ENCODE results near the gene COX17.
A peak's percentile ranks its signal among the peaks of the same experiment; 100 is the strongest.
"Not testable (repeated sequence)": the region's sequence is repeated elsewhere in the genome, so short reads cannot be mapped to it uniquely, and the experiment has no call there.

COX17 gene

GRCh38 chr3:119683421-119683820, 6.2 kb upstream of the COX17 start:
- Mint-ChIP-seq H3K4me3 (no peak overlapping the region), H3K36me3 (peaks cover 7% of the 10 kb centered on the region), H3K4me1 (ENCODE audit: low read depth) (no peaks in the 10 kb centered on the region), H3K9me3 (ENCODE audit: low read depth) (peaks cover 6% of the 10 kb centered on the region), H3K27me3 (peaks cover 6% of the 10 kb centered on the region), H3K27ac (no peak overlapping the region)

- Mint-ChIP-seq H3K4me1 (ENCODE audit: low read depth) (peaks cover 11% of the 10 kb centered on the region), H3K27me3 (no peaks in the 10 kb centered on the region), H3K36me3 (peaks cover 2% of the 10 kb centered on the region), H3K27ac (no peak overlapping the region), H3K9me3 (ENCODE audit: low read depth) (no peaks in the 10 kb centered on the region), H3K4me3 (no peak overlapping the region)
Observed at GRCh38 chr3:119681279-119681678, 4.1 kb upstream of the COX17 start.

GRCh38 chr3:119679874-119680273, 2.7 kb upstream of the COX17 start:
- no peaks in the 10 kb centered on the region for H3K27me3 Mint-ChIP-seq
- H3K4me3 Mint-ChIP-seq = no peak overlapping the region
- H3K4me1 Mint-ChIP-seq (ENCODE audit: low read depth) = peaks cover 25% of the 10 kb centered on the region
- H3K36me3 Mint-ChIP-seq = peaks cover 5% of the 10 kb centered on the region
- H3K9me3 Mint-ChIP-seq (ENCODE audit: low read depth) = no peaks in the 10 kb centered on the region
- no peak overlapping the region for H3K27ac Mint-ChIP-seq

GRCh38 chr3:119678209-119678608, 1.0 kb upstream of the COX17 start:
- peaks cover 29% of the 10 kb centered on the region for H3K4me1 Mint-ChIP-seq (ENCODE audit: low read depth)
- H3K36me3 Mint-ChIP-seq; H3K27ac Mint-ChIP-seq; H3K27me3 Mint-ChIP-seq; H3K4me3 Mint-ChIP-seq; H3K9me3 Mint-ChIP-seq (ENCODE audit: low read depth): not testable (repeated sequence)

GRCh38 chr3:119677641-119677934, 382 bp upstream of the COX17 start:
- Mint-ChIP-seq H3K4me1 (ENCODE audit: low read depth) (peaks cover 33% of the 10 kb centered on the region), H3K36me3 (peaks cover 5% of the 10 kb centered on the region), H3K27ac (peak overlapping the region; percentile 90), H3K9me3 (ENCODE audit: low read depth) (no peaks in the 10 kb centered on the region), H3K4me3 (peak overlapping the region; percentile 95), H3K27me3 (no peaks in the 10 kb centered on the region)

- Mint-ChIP-seq H3K9me3 (ENCODE audit: low read depth) (no peaks in the 10 kb centered on the region), H3K4me3 (peak overlapping the region; percentile 95), H3K27ac (peak overlapping the region; percentile 94), H3K27me3 (no peaks in the 10 kb centered on the region), H3K4me1 (ENCODE audit: low read depth) (peaks cover 44% of the 10 kb centered on the region), H3K36me3 (peaks cover 5% of the 10 kb centered on the region)
Observed at GRCh38 chr3:119676020-119676419, 1.2 kb downstream of the COX17 start.

- H3K36me3 Mint-ChIP-seq = peaks cover 5% of the 10 kb centered on the region
- H3K27ac Mint-ChIP-seq = peak overlapping the region; percentile 94
- H3K9me3 Mint-ChIP-seq (ENCODE audit: low read depth) = no peaks in the 10 kb centered on the region
- peak overlapping the region; percentile 95 for H3K4me3 Mint-ChIP-seq
- H3K27me3 Mint-ChIP-seq = no peaks in the 10 kb centered on the region
- peaks cover 45% of the 10 kb centered on the region for H3K4me1 Mint-ChIP-seq (ENCODE audit: low read depth)
Observed at GRCh38 chr3:119675188-119675874, 1.9 kb downstream of the COX17 start.

GRCh38 chr3:119673875-119674274, 3.3 kb downstream of the COX17 start:
- Mint-ChIP-seq H3K4me3 (no peak overlapping the region), H3K9me3 (ENCODE audit: low read depth) (no peaks in the 10 kb centered on the region), H3K4me1 (ENCODE audit: low read depth) (peaks cover 49% of the 10 kb centered on the region), H3K36me3 (peaks cover 5% of the 10 kb centered on the region), H3K27ac (no peak overlapping the region), H3K27me3 (no peaks in the 10 kb centered on the region)

- peaks cover 48% of the 10 kb centered on the region for H3K4me1 Mint-ChIP-seq (ENCODE audit: low read depth)
- H3K36me3 Mint-ChIP-seq = peaks cover 5% of the 10 kb centered on the region
Observed at GRCh38 chr3:119672776-119673175, 4.4 kb downstream of the COX17 start.

GRCh38 chr3:119669906-119670570, 7.2 kb downstream of the COX17 start:
- Mint-ChIP-seq H3K36me3 (peaks cover 2% of the 10 kb centered on the region), H3K4me3 (no peak overlapping the region), H3K27me3 (no peaks in the 10 kb centered on the region), H3K4me1 (ENCODE audit: low read depth) (peaks cover 26% of the 10 kb centered on the region), H3K9me3 (ENCODE audit: low read depth) (no peaks in the 10 kb centered on the region), H3K27ac (peak overlapping the region; percentile 55)

More at GRCh38 chr3:119672776-119673175, 4.4 kb downstream of the COX17 start:
- H3K27me3 Mint-ChIP-seq = no peaks in the 10 kb centered on the region
- H3K4me3 Mint-ChIP-seq = no peak overlapping the region
- no peak overlapping the region for H3K27ac Mint-ChIP-seq
- H3K9me3 Mint-ChIP-seq (ENCODE audit: low read depth) = no peaks in the 10 kb centered on the region

GRCh38 chr3:119665954-119666559, 11.1 kb downstream of the COX17 start:
- Mint-ChIP-seq H3K27me3 (no peaks in the 10 kb centered on the region), H3K36me3 (no peaks in the 10 kb centered on the region), H3K4me3 (no peak overlapping the region), H3K9me3 (ENCODE audit: low read depth) (no peaks in the 10 kb centered on the region), H3K4me1 (ENCODE audit: low read depth) (peaks cover 6% of the 10 kb centered on the region), H3K27ac (no peak overlapping the region)

- no peaks in the 10 kb centered on the region for H3K36me3 Mint-ChIP-seq
- no peak overlapping the region for H3K4me3 Mint-ChIP-seq
- no peaks in the 10 kb centered on the region for H3K9me3 Mint-ChIP-seq (ENCODE audit: low read depth)
- no peaks in the 10 kb centered on the region for H3K27me3 Mint-ChIP-seq
- peaks cover 1% of the 10 kb centered on the region for H3K4me1 Mint-ChIP-seq (ENCODE audit: low read depth)
- H3K27ac Mint-ChIP-seq = no peak overlapping the region
Observed at GRCh38 chr3:119664850-119665379, 12.3 kb downstream of the COX17 start.

GRCh38 chr3:119664370-119664769, 12.8 kb downstream of the COX17 start:
- Mint-ChIP-seq H3K36me3 (no peaks in the 10 kb centered on the region), H3K9me3 (ENCODE audit: low read depth) (no peaks in the 10 kb centered on the region), H3K27me3 (no peaks in the 10 kb centered on the region), H3K4me3 (no peak overlapping the region), H3K27ac (no peak overlapping the region), H3K4me1 (ENCODE audit: low read depth) (no peaks in the 10 kb centered on the region)

GRCh38 chr3:119663885-119664284, 13.3 kb downstream of the COX17 start:
- Mint-ChIP-seq H3K9me3 (ENCODE audit: low read depth) (no peaks in the 10 kb centered on the region), H3K27ac (no peak overlapping the region), H3K4me3 (no peak overlapping the region), H3K36me3 (no peaks in the 10 kb centered on the region), H3K4me1 (ENCODE audit: low read depth) (no peaks in the 10 kb centered on the region), H3K27me3 (no peaks in the 10 kb centered on the region)

GRCh38 chr3:119662604-119663373, 14.4 kb downstream of the COX17 start:
- Mint-ChIP-seq H3K36me3 (no peaks in the 10 kb centered on the region), H3K27ac (no peak overlapping the region), H3K9me3 (ENCODE audit: low read depth) (no peaks in the 10 kb centered on the region), H3K27me3 (no peaks in the 10 kb centered on the region), H3K4me1 (ENCODE audit: low read depth) (no peaks in the 10 kb centered on the region), H3K4me3 (no peak overlapping the region)

All from activated naive CD8-positive, alpha-beta T cell (primary cell).